ENCODE results near the gene UVRAG. TPM values are rescaled to one million over a fixed set of nuclear protein-coding genes. Genes with fewer than 3 reads are reported as not detected.
A peak's percentile ranks its signal among the peaks of the same experiment; 100 is the strongest.

UVRAG gene
- polyA plus RNA-seq, 2 donors = 3.1 to 3.8 TPM

- no peak overlapping the region for H3K4me3 ChIP-seq (ENCODE audit: low read depth in 1 of 2, low read length in 2 of 2)
- H3K27ac ChIP-seq (ENCODE audit: low read depth in 2 of 2, low read length in 1 of 2) = no peak overlapping the region
- no peaks in the 10 kb centered on the region for H3K36me3 ChIP-seq (ENCODE audit: control insufficient read depth in 2 of 2, insufficient read depth in 2 of 2, low read length in 1 of 2)
- WGBS, 2 donors = 72 to 78% methylated on average over 8 of the region's 8 CpGs
- no peaks in the 10 kb centered on the region for H3K9me3 ChIP-seq (ENCODE audit: control insufficient read depth in 2 of 2, insufficient read depth in 1 of 2, low read depth in 1 of 2, low read length in 1 of 2)
- no peaks in the 10 kb centered on the region for H3K27me3 ChIP-seq (ENCODE audit: control insufficient read depth in 1 of 2, insufficient read depth in 2 of 2, low read length in 2 of 2)
- no peaks in the 10 kb centered on the region for H3K4me1 ChIP-seq (ENCODE audit: control insufficient read depth in 2 of 2, insufficient read depth in 2 of 2, low read length in 1 of 2)
These were observed 358.7 kb downstream of the UVRAG start for GRCh38 chr11:76173663-76174062.

- H3K27ac ChIP-seq (ENCODE audit: low read depth in 2 of 2, low read length in 1 of 2) = no peak overlapping the region
- WGBS, 2 donors = 89 to 93% methylated on average over 5 of the region's 5 CpGs
These were observed 359.3 kb downstream of the UVRAG start for GRCh38 chr11:76174330-76174729.

GRCh38 chr11:76175783-76176182, 360.8 kb downstream of the UVRAG start:
- Histone ChIP-seq H3K36me3 (ENCODE audit: control insufficient read depth in 2 of 2, insufficient read depth in 2 of 2, low read length in 1 of 2) (no peaks in the 10 kb centered on the region), H3K27ac (ENCODE audit: low read depth in 2 of 2, low read length in 1 of 2) (no peak overlapping the region), H3K9me3 (ENCODE audit: control insufficient read depth in 2 of 2, insufficient read depth in 1 of 2, low read depth in 1 of 2, low read length in 1 of 2) (no peaks in the 10 kb centered on the region), H3K27me3 (ENCODE audit: control insufficient read depth in 1 of 2, insufficient read depth in 2 of 2, low read length in 2 of 2) (no peaks in the 10 kb centered on the region), H3K4me1 (ENCODE audit: control insufficient read depth in 2 of 2, insufficient read depth in 2 of 2, low read length in 1 of 2) (no peaks in the 10 kb centered on the region), H3K4me3 (ENCODE audit: low read depth in 1 of 2, low read length in 2 of 2) (no peak overlapping the region)
- WGBS, 2 donors = 75 to 77% methylated on average over 4 of the region's 4 CpGs

More at GRCh38 chr11:76174330-76174729, 359.3 kb downstream of the UVRAG start:
- Histone ChIP-seq H3K36me3 (ENCODE audit: control insufficient read depth in 2 of 2, insufficient read depth in 2 of 2, low read length in 1 of 2) (no peaks in the 10 kb centered on the region), H3K4me1 (ENCODE audit: control insufficient read depth in 2 of 2, insufficient read depth in 2 of 2, low read length in 1 of 2) (no peaks in the 10 kb centered on the region), H3K4me3 (ENCODE audit: low read depth in 1 of 2, low read length in 2 of 2) (no peak overlapping the region), H3K9me3 (ENCODE audit: control insufficient read depth in 2 of 2, insufficient read depth in 1 of 2, low read depth in 1 of 2, low read length in 1 of 2) (no peaks in the 10 kb centered on the region), H3K27me3 (ENCODE audit: control insufficient read depth in 1 of 2, insufficient read depth in 2 of 2, low read length in 2 of 2) (no peaks in the 10 kb centered on the region)

GRCh38 chr11:76176463-76176862, 361.5 kb downstream of the UVRAG start:
- WGBS, 2 donors = 85 to 91% methylated on average over 9 of the region's 9 CpGs
- Histone ChIP-seq H3K4me3 (ENCODE audit: low read depth in 1 of 2, low read length in 2 of 2) (no peak overlapping the region), H3K27ac (ENCODE audit: low read depth in 2 of 2, low read length in 1 of 2) (no peak overlapping the region), H3K36me3 (ENCODE audit: control insufficient read depth in 2 of 2, insufficient read depth in 2 of 2, low read length in 1 of 2) (no peaks in the 10 kb centered on the region), H3K27me3 (ENCODE audit: control insufficient read depth in 1 of 2, insufficient read depth in 2 of 2, low read length in 2 of 2) (no peaks in the 10 kb centered on the region), H3K9me3 (ENCODE audit: control insufficient read depth in 2 of 2, insufficient read depth in 1 of 2, low read depth in 1 of 2, low read length in 1 of 2) (no peaks in the 10 kb centered on the region), H3K4me1 (ENCODE audit: control insufficient read depth in 2 of 2, insufficient read depth in 2 of 2, low read length in 1 of 2) (no peaks in the 10 kb centered on the region)

GRCh38 chr11:76177250-76177686, 362.3 kb downstream of the UVRAG start:
- H3K27ac ChIP-seq (ENCODE audit: low read depth in 2 of 2, low read length in 1 of 2) = no peak overlapping the region
- H3K4me3 ChIP-seq (ENCODE audit: low read depth in 1 of 2, low read length in 2 of 2) = no peak overlapping the region
- no peaks in the 10 kb centered on the region for H3K9me3 ChIP-seq (ENCODE audit: control insufficient read depth in 2 of 2, insufficient read depth in 1 of 2, low read depth in 1 of 2, low read length in 1 of 2)
- H3K4me1 ChIP-seq (ENCODE audit: control insufficient read depth in 2 of 2, insufficient read depth in 2 of 2, low read length in 1 of 2) = no peaks in the 10 kb centered on the region
- no peaks in the 10 kb centered on the region for H3K36me3 ChIP-seq (ENCODE audit: control insufficient read depth in 2 of 2, insufficient read depth in 2 of 2, low read length in 1 of 2)
- 91 to 95% methylated on average over 6 of the region's 6 CpGs for WGBS, 2 donors
- no peaks in the 10 kb centered on the region for H3K27me3 ChIP-seq (ENCODE audit: control insufficient read depth in 1 of 2, insufficient read depth in 2 of 2, low read length in 2 of 2)

GRCh38 chr11:76179147-76179546, 364.1 kb downstream of the UVRAG start:
- Histone ChIP-seq H3K27ac (ENCODE audit: low read depth in 2 of 2, low read length in 1 of 2) (no peak overlapping the region), H3K36me3 (ENCODE audit: control insufficient read depth in 2 of 2, insufficient read depth in 2 of 2, low read length in 1 of 2) (no peaks in the 10 kb centered on the region), H3K9me3 (ENCODE audit: control insufficient read depth in 2 of 2, insufficient read depth in 1 of 2, low read depth in 1 of 2, low read length in 1 of 2) (no peaks in the 10 kb centered on the region), H3K27me3 (ENCODE audit: control insufficient read depth in 1 of 2, insufficient read depth in 2 of 2, low read length in 2 of 2) (no peaks in the 10 kb centered on the region), H3K4me1 (ENCODE audit: control insufficient read depth in 2 of 2, insufficient read depth in 2 of 2, low read length in 1 of 2) (no peaks in the 10 kb centered on the region), H3K4me3 (ENCODE audit: low read depth in 1 of 2, low read length in 2 of 2) (no peak overlapping the region)
- WGBS, 2 donors = 87 to 89% methylated on average over 13 of the region's 13 CpGs

GRCh38 chr11:76181371-76181770, 366.4 kb downstream of the UVRAG start:
- Histone ChIP-seq H3K27ac (ENCODE audit: low read depth in 2 of 2, low read length in 1 of 2) (no peak overlapping the region), H3K4me3 (ENCODE audit: low read depth in 1 of 2, low read length in 2 of 2) (no peak overlapping the region), H3K36me3 (ENCODE audit: control insufficient read depth in 2 of 2, insufficient read depth in 2 of 2, low read length in 1 of 2) (no peaks in the 10 kb centered on the region), H3K27me3 (ENCODE audit: control insufficient read depth in 1 of 2, insufficient read depth in 2 of 2, low read length in 2 of 2) (no peaks in the 10 kb centered on the region), H3K9me3 (ENCODE audit: control insufficient read depth in 2 of 2, insufficient read depth in 1 of 2, low read depth in 1 of 2, low read length in 1 of 2) (no peaks in the 10 kb centered on the region), H3K4me1 (ENCODE audit: control insufficient read depth in 2 of 2, insufficient read depth in 2 of 2, low read length in 1 of 2) (no peaks in the 10 kb centered on the region)
- 90 to 92% methylated on average over 15 of the region's 15 CpGs for WGBS, 2 donors

- no peaks in the 10 kb centered on the region for H3K9me3 ChIP-seq (ENCODE audit: control insufficient read depth in 2 of 2, insufficient read depth in 1 of 2, low read depth in 1 of 2, low read length in 1 of 2)
- 54 to 65% methylated on average over 7 of the region's 7 CpGs for WGBS, 2 donors
These were observed 369.6 kb downstream of the UVRAG start for GRCh38 chr11:76184551-76184993.

GRCh38 chr11:76185511-76185910, 370.5 kb downstream of the UVRAG start:
- no peaks in the 10 kb centered on the region for H3K27me3 ChIP-seq (ENCODE audit: control insufficient read depth in 1 of 2, insufficient read depth in 2 of 2, low read length in 2 of 2)
- no peaks in the 10 kb centered on the region for H3K4me1 ChIP-seq (ENCODE audit: control insufficient read depth in 2 of 2, insufficient read depth in 2 of 2, low read length in 1 of 2)
- H3K27ac ChIP-seq (ENCODE audit: low read depth in 2 of 2, low read length in 1 of 2) = peak overlapping the region; percentile 36 to 59
- no peaks in the 10 kb centered on the region for H3K36me3 ChIP-seq (ENCODE audit: control insufficient read depth in 2 of 2, insufficient read depth in 2 of 2, low read length in 1 of 2)
- WGBS, 2 donors = 69 to 81% methylated on average over 10 of the region's 10 CpGs
- H3K4me3 ChIP-seq (ENCODE audit: low read depth in 1 of 2, low read length in 2 of 2) = no peak overlapping the region
- no peaks in the 10 kb centered on the region for H3K9me3 ChIP-seq (ENCODE audit: control insufficient read depth in 2 of 2, insufficient read depth in 1 of 2, low read depth in 1 of 2, low read length in 1 of 2)

More at GRCh38 chr11:76184551-76184993, 369.6 kb downstream of the UVRAG start:
- H3K4me3 ChIP-seq (ENCODE audit: low read depth in 1 of 2, low read length in 2 of 2) = no peak overlapping the region
- no peaks in the 10 kb centered on the region for H3K4me1 ChIP-seq (ENCODE audit: control insufficient read depth in 2 of 2, insufficient read depth in 2 of 2, low read length in 1 of 2)
- H3K27ac ChIP-seq (ENCODE audit: low read depth in 2 of 2, low read length in 1 of 2) = no peak overlapping the region
- H3K27me3 ChIP-seq (ENCODE audit: control insufficient read depth in 1 of 2, insufficient read depth in 2 of 2, low read length in 2 of 2) = no peaks in the 10 kb centered on the region
- H3K36me3 ChIP-seq (ENCODE audit: control insufficient read depth in 2 of 2, insufficient read depth in 2 of 2, low read length in 1 of 2) = no peaks in the 10 kb centered on the region

GRCh38 chr11:76185931-76186401, 371.0 kb downstream of the UVRAG start:
- H3K4me1 ChIP-seq (ENCODE audit: control insufficient read depth in 2 of 2, insufficient read depth in 2 of 2, low read length in 1 of 2) = no peaks in the 10 kb centered on the region
- H3K4me3 ChIP-seq (ENCODE audit: low read depth in 1 of 2, low read length in 2 of 2) = no peak overlapping the region
- no peaks in the 10 kb centered on the region for H3K9me3 ChIP-seq (ENCODE audit: control insufficient read depth in 2 of 2, insufficient read depth in 1 of 2, low read depth in 1 of 2, low read length in 1 of 2)
- H3K36me3 ChIP-seq (ENCODE audit: control insufficient read depth in 2 of 2, insufficient read depth in 2 of 2, low read length in 1 of 2) = no peaks in the 10 kb centered on the region
- no peaks in the 10 kb centered on the region for H3K27me3 ChIP-seq (ENCODE audit: control insufficient read depth in 1 of 2, insufficient read depth in 2 of 2, low read length in 2 of 2)
- H3K27ac ChIP-seq (ENCODE audit: low read depth in 2 of 2, low read length in 1 of 2) = peak overlapping the region; percentile 36 to 47
- WGBS, 2 donors = 59 to 71% methylated on average over 15 of the region's 15 CpGs
